Thoracic aorta (tissue), 2 donors: ENCODE measurements around the gene EIPR1. TPM values are rescaled to one million over a fixed set of nuclear protein-coding genes. Genes with fewer than 3 reads are reported as not detected.

ENCODE experiments used
- ATAC-seq: fragments of 150-250 bp; one replicate; pipeline ENCODE4 v1.8.0; 2017; ENCODE audit warnings: low read depth; ENCODE audit not compliant: insufficient number of reproducible peaks, low FRiP score
- DNase-seq: peaks from one replicate; pipeline ENCODE4 v3.0.0-alpha.2; 2020; ENCODE audit warnings: low spot score
- H3K27ac ChIP-seq, 2 donors: fragments of 200-600 bp; sonication (generic); 1 replicate in 1 of 2; 2 replicates in 1 of 2; pipeline ENCODE4 v1.5.1; 2016; ENCODE audit warnings: mild to moderate bottlenecking in 2 of 2, moderate library complexity in 2 of 2
- H3K27me3 ChIP-seq: fragments of 200-600 bp; sonication (generic); replicated peaks from 2 replicates; pipeline ENCODE4 v1.6.0; 2016; ENCODE audit warnings: mild to moderate bottlenecking; ENCODE audit not compliant: insufficient read depth
- H3K36me3 ChIP-seq: fragments of 200-600 bp; sonication (generic); one replicate; pipeline ENCODE4 v1.5.1; 2016
- H3K4me1 ChIP-seq, 2 donors: fragments of 200-600 bp; sonication (generic); 1 replicate in 1 of 2; 2 replicates in 1 of 2; pipeline versions ENCODE4 v1.5.1 to v1.6.0; 2016; ENCODE audit warnings: low read depth in 2 of 2, mild to moderate bottlenecking in 1 of 2; ENCODE audit not compliant: control insufficient read depth in 1 of 2
- H3K4me3 ChIP-seq: fragments of 200-600 bp; sonication (generic); 2 replicates; pipeline ENCODE4 v1.5.1; 2016; ENCODE audit warnings: mild to moderate bottlenecking
- H3K9me3 ChIP-seq: fragments of 200-600 bp; sonication (generic); 2 replicates; pipeline ENCODE4 v1.5.1; 2016
- CTCF ChIP-seq: fragments of 200-600 bp; sonication (generic); IDR thresholded peaks from one replicate; pipeline ENCODE4 v1.5.1; 2019; ENCODE audit warnings: antibody characterized with exemption
- total RNA-seq, 2 donors: library from RNA; depleted of rRNA; stranded (reverse); fragments of >200 nt; gene quantifications; one replicate each; pipeline versions ENCODE4 v1.1.0 to v1.2.3, GENCODE V29; 2016

Gene EIPR1
- total RNA-seq, 2 donors from 2014 or later = 17.9 to 40.6 TPM

DNA sequence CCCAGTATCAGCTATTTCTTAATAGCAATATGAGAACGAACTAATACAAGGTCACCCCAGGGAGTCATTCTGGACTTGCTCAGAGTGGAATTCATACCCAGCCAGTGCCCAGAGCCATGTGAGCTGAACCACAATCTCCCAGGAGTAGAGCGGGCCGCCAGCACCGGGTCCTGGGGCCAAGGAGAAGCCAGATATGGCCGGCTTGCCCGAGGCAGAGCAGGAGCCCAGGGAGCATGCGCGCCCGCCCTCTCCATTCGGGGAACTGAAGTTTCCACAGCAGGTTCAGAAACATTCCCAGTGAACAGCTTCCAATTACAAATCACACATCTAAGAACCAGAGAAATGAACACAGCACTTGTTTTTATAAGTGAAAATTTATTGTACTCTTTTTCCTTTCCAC, 37.5 kb downstream of the EIPR1 start:
- no peak for ATAC-seq
- H3K4me3 ChIP-seq = no peak overlapping the region
- no peaks in the 10 kb centered on the region for H3K9me3 ChIP-seq
- DNase-seq = no peak
- no peaks in the 10 kb centered on the region for H3K4me1 ChIP-seq
- H3K36me3 ChIP-seq = peaks cover 3% of the 10 kb centered on the region
- H3K27me3 ChIP-seq = no peaks in the 10 kb centered on the region
- H3K27ac ChIP-seq = no peak overlapping the region
- TF ChIP-seq CTCF = no peak

DNA sequence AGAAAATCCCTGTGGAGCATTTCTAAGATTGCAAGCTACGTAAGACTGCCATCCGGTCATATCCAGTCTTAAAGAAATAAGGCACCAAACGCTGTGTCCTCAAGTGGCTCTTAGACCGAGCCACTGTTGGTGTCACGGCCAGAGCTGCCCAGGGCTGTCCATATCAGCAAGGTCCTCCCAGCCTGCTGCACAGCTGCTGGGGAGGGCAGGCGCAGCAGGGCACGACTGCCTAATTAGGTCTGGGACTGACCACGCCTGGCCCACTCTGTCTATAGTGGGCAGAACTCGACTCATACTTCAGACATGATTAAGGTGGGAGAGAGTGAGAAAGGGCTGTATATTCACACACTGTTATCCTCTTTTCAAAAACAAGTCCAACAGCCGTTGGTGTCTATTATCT, 39.3 kb downstream of the EIPR1 start:
- Histone ChIP-seq H3K4me3 (no peak overlapping the region), H3K9me3 (no peaks in the 10 kb centered on the region), H3K27me3 (no peaks in the 10 kb centered on the region), H3K36me3 (peaks cover 3% of the 10 kb centered on the region), H3K4me1 (no peaks in the 10 kb centered on the region), H3K27ac (no peak overlapping the region)
- DNase-seq (no peak), ATAC-seq (no peak)
- no peak for TF ChIP-seq CTCF

GRCh38 chr2:3336844-3337243, 40.8 kb downstream of the EIPR1 start:
- ATAC-seq (no peak), DNase-seq (no peak)
- Histone ChIP-seq H3K36me3 (peaks cover 3% of the 10 kb centered on the region), H3K4me3 (no peak overlapping the region), H3K4me1 (no peaks in the 10 kb centered on the region), H3K9me3 (no peaks in the 10 kb centered on the region), H3K27me3 (no peaks in the 10 kb centered on the region), H3K27ac (no peak overlapping the region)
- TF ChIP-seq CTCF = no peak

DNA sequence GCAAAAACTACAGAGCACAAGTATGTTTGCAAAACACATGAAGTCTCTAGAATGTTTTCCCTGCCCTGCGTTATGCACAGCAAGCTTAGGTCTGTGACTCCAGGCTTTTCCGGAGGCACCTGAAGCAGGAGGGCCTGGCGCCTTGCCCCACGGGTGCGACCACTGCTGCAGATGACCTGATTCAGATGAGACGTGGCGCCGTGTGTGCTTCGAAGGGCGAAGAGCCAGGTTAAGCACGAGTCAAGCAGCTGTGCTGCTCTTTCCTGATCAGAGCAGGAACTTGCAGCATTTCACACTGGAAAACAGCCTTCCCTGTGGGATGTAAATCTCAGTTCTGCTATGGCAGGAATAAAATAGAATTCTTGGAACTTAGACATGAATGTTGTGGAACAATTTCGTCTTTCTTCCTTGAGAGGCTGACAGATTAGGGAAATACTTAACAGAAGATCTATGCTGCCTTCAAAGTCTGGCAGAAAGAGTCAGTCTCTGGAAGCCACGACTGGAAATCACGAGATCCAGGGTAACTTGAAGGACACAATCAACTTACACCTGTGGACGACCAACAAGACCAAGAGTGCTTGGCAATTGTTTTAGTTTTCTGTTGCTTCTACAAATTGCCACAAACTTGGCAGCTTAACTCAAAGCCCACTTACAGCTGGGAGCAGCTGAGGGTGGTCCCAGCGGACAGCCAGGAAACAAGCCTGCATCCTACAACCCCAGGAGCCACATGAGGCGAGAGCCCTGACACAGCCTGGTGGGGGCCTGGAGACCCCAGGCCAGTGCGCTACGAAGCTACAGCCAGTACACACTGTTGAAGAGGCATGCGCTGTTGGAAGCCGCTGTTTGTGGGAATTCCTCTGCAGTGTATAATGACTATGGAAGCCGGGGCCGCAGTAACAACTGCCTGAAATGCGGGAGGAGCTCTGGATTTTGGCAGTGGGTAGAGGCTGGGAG, 42.9 kb downstream of the EIPR1 start:
- H3K9me3 ChIP-seq = no peaks in the 10 kb centered on the region
- H3K27ac ChIP-seq = no peak overlapping the region
- no peak for TF ChIP-seq CTCF
- DNase-seq (no peak), ATAC-seq (no peak)
- H3K4me1 ChIP-seq = no peaks in the 10 kb centered on the region
- H3K36me3 ChIP-seq = peaks cover 3% of the 10 kb centered on the region
- H3K27me3 ChIP-seq = no peaks in the 10 kb centered on the region
- H3K4me3 ChIP-seq = no peak overlapping the region

DNA sequence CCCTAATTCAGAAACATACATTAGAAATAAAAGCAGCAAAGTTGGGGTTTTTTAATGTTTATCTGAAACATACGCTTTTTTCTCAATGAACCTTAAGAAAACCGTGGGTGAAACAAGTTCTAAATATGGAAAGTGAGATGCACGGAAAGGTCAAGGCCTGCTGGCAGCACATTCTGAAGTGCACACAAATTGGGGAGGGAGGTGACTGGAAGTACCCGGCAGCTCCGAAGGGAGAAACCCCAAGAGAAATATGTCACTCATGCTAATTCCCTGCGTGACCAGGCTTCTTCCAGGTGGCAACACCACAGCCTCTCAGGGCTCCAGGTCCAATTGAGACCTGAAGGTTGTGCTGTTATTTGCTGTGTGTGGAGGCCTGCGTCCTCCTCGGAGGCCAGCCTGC, 45.5 kb downstream of the EIPR1 start:
- no peak for TF ChIP-seq CTCF
- Histone ChIP-seq H3K27me3 (no peaks in the 10 kb centered on the region), H3K36me3 (peaks cover 3% of the 10 kb centered on the region), H3K9me3 (no peaks in the 10 kb centered on the region), H3K4me3 (no peak overlapping the region), H3K4me1 (no peaks in the 10 kb centered on the region), H3K27ac (no peak overlapping the region)
- DNase-seq (no peak), ATAC-seq (no peak)
